Measurements from ENCODE around the gene NKD1.
"Not testable (repeated sequence)": the region's sequence is repeated elsewhere in the genome, so short reads cannot be mapped to it uniquely, and the experiment has no call there.

The NKD1 gene

GRCh38 chr16:50526796-50527195 lies 21.4 kb upstream of the NKD1 start:
- Mint-ChIP-seq H3K36me3 (ENCODE audit: low read depth) (no peaks in the 10 kb centered on the region), H3K4me3 (no peak overlapping the region), H3K27me3 (peaks cover 10% of the 10 kb centered on the region), H3K27ac (no peak overlapping the region), H3K9me3 (peaks cover 15% of the 10 kb centered on the region), H3K4me1 (no peaks in the 10 kb centered on the region)
- ATAC-seq (no peak), DNase-seq (no peak)

GRCh38 chr16:50528820-50529219 lies 19.4 kb upstream of the NKD1 start:
- ATAC-seq = no peak
- Mint-ChIP-seq H3K9me3 (peaks cover 15% of the 10 kb centered on the region), H3K36me3 (ENCODE audit: low read depth) (no peaks in the 10 kb centered on the region), H3K4me1 (no peaks in the 10 kb centered on the region), H3K27ac (no peak overlapping the region), H3K27me3 (peaks cover 7% of the 10 kb centered on the region), H3K4me3 (no peak overlapping the region)
- DNase-seq = no peak

GRCh38 chr16:50529334-50529733 lies 18.9 kb upstream of the NKD1 start:
- H3K4me3 Mint-ChIP-seq = no peak overlapping the region
- DNase-seq (no peak), ATAC-seq (no peak)
- no peak overlapping the region for H3K27ac Mint-ChIP-seq
- no peaks in the 10 kb centered on the region for H3K36me3 Mint-ChIP-seq (ENCODE audit: low read depth)
- peaks cover 6% of the 10 kb centered on the region for H3K27me3 Mint-ChIP-seq
- H3K4me1 Mint-ChIP-seq = no peaks in the 10 kb centered on the region
- H3K9me3 Mint-ChIP-seq = peaks cover 15% of the 10 kb centered on the region

- no peak for ATAC-seq
- Mint-ChIP-seq H3K36me3 (ENCODE audit: low read depth) (no peaks in the 10 kb centered on the region), H3K4me1 (no peaks in the 10 kb centered on the region)
These were observed 17.6 kb upstream of the NKD1 start for GRCh38 chr16:50530277-50531236.

GRCh38 chr16:50531359-50531758 lies 16.8 kb upstream of the NKD1 start:
- H3K9me3 Mint-ChIP-seq = peaks cover 15% of the 10 kb centered on the region
- no peaks in the 10 kb centered on the region for H3K4me1 Mint-ChIP-seq
- no peaks in the 10 kb centered on the region for H3K27me3 Mint-ChIP-seq
- DNase-seq (no peak), ATAC-seq (no peak)
- H3K36me3 Mint-ChIP-seq (ENCODE audit: low read depth) = no peaks in the 10 kb centered on the region
- no peak overlapping the region for H3K4me3 Mint-ChIP-seq
- no peak overlapping the region for H3K27ac Mint-ChIP-seq

More at GRCh38 chr16:50530277-50531236, 17.6 kb upstream of the NKD1 start:
- DNase-seq = no peak
- H3K27ac Mint-ChIP-seq = no peak overlapping the region
- peaks cover 6% of the 10 kb centered on the region for H3K27me3 Mint-ChIP-seq
- peaks cover 15% of the 10 kb centered on the region for H3K9me3 Mint-ChIP-seq
- no peak overlapping the region for H3K4me3 Mint-ChIP-seq

GRCh38 chr16:50531901-50532300 lies 16.3 kb upstream of the NKD1 start:
- H3K9me3 Mint-ChIP-seq = peaks cover 15% of the 10 kb centered on the region
- no peak for DNase-seq
- H3K4me1 Mint-ChIP-seq = no peaks in the 10 kb centered on the region
- H3K27me3 Mint-ChIP-seq = no peaks in the 10 kb centered on the region
- ATAC-seq = no peak
- H3K4me3 Mint-ChIP-seq = no peak overlapping the region
- no peak overlapping the region for H3K27ac Mint-ChIP-seq
- no peaks in the 10 kb centered on the region for H3K36me3 Mint-ChIP-seq (ENCODE audit: low read depth)

GRCh38 chr16:50532576-50532975 lies 15.6 kb upstream of the NKD1 start:
- no peak overlapping the region for H3K4me3 Mint-ChIP-seq
- ATAC-seq (no peak), DNase-seq (no peak)
- H3K4me1 Mint-ChIP-seq = no peaks in the 10 kb centered on the region
- H3K36me3 Mint-ChIP-seq (ENCODE audit: low read depth) = no peaks in the 10 kb centered on the region
- no peaks in the 10 kb centered on the region for H3K27me3 Mint-ChIP-seq
- peaks cover 15% of the 10 kb centered on the region for H3K9me3 Mint-ChIP-seq
- H3K27ac Mint-ChIP-seq = no peak overlapping the region

- H3K4me3 Mint-ChIP-seq = no peak overlapping the region
- peaks cover 15% of the 10 kb centered on the region for H3K9me3 Mint-ChIP-seq
- H3K27ac Mint-ChIP-seq = no peak overlapping the region
- H3K4me1 Mint-ChIP-seq = no peaks in the 10 kb centered on the region
- no peaks in the 10 kb centered on the region for H3K36me3 Mint-ChIP-seq (ENCODE audit: low read depth)
- DNase-seq (no peak), ATAC-seq (no peak)
- no peaks in the 10 kb centered on the region for H3K27me3 Mint-ChIP-seq
These were observed 14.9 kb upstream of the NKD1 start for GRCh38 chr16:50533317-50533716.

GRCh38 chr16:50534091-50534490 lies 14.1 kb upstream of the NKD1 start:
- Mint-ChIP-seq H3K4me1 (no peaks in the 10 kb centered on the region), H3K4me3 (no peak overlapping the region), H3K36me3 (ENCODE audit: low read depth) (no peaks in the 10 kb centered on the region), H3K27me3 (no peaks in the 10 kb centered on the region), H3K27ac (no peak overlapping the region), H3K9me3 (peaks cover 12% of the 10 kb centered on the region)
- ATAC-seq (no peak), DNase-seq (no peak)

GRCh38 chr16:50534556-50534955 lies 13.6 kb upstream of the NKD1 start:
- no peak overlapping the region for H3K4me3 Mint-ChIP-seq
- no peaks in the 10 kb centered on the region for H3K27me3 Mint-ChIP-seq
- H3K4me1 Mint-ChIP-seq = no peaks in the 10 kb centered on the region
- DNase-seq (no peak), ATAC-seq (no peak)
- H3K9me3 Mint-ChIP-seq = peaks cover 8% of the 10 kb centered on the region
- no peaks in the 10 kb centered on the region for H3K36me3 Mint-ChIP-seq (ENCODE audit: low read depth)
- no peak overlapping the region for H3K27ac Mint-ChIP-seq

GRCh38 chr16:50534958-50535357 lies 13.2 kb upstream of the NKD1 start:
- no peaks in the 10 kb centered on the region for H3K27me3 Mint-ChIP-seq
- H3K4me3 Mint-ChIP-seq = no peak overlapping the region
- H3K36me3 Mint-ChIP-seq (ENCODE audit: low read depth) = no peaks in the 10 kb centered on the region
- peaks cover 4% of the 10 kb centered on the region for H3K9me3 Mint-ChIP-seq
- DNase-seq = no peak
- no peak overlapping the region for H3K27ac Mint-ChIP-seq
- ATAC-seq = no peak
- no peaks in the 10 kb centered on the region for H3K4me1 Mint-ChIP-seq

GRCh38 chr16:50535506-50536257 lies 12.5 kb upstream of the NKD1 start:
- DNase-seq = no peak
- Mint-ChIP-seq H3K27me3 (peaks cover 2% of the 10 kb centered on the region), H3K27ac (no peak overlapping the region), H3K4me1 (no peaks in the 10 kb centered on the region), H3K4me3 (no peak overlapping the region), H3K36me3 (ENCODE audit: low read depth) (no peaks in the 10 kb centered on the region), H3K9me3 (no peaks in the 10 kb centered on the region)
- ATAC-seq = no peak

GRCh38 chr16:50536258-50536645 lies 11.9 kb upstream of the NKD1 start:
- ATAC-seq; H3K4me1 Mint-ChIP-seq; H3K27ac Mint-ChIP-seq; H3K9me3 Mint-ChIP-seq; H3K27me3 Mint-ChIP-seq; H3K36me3 Mint-ChIP-seq (ENCODE audit: low read depth); DNase-seq; H3K4me3 Mint-ChIP-seq: not testable (repeated sequence)

- DNase-seq (no peak), ATAC-seq (no peak)
- no peaks in the 10 kb centered on the region for H3K4me1 Mint-ChIP-seq
- peaks cover 3% of the 10 kb centered on the region for H3K27me3 Mint-ChIP-seq
- H3K27ac Mint-ChIP-seq = no peak overlapping the region
- H3K4me3 Mint-ChIP-seq = no peak overlapping the region
- no peaks in the 10 kb centered on the region for H3K9me3 Mint-ChIP-seq
- H3K36me3 Mint-ChIP-seq (ENCODE audit: low read depth) = no peaks in the 10 kb centered on the region
These were observed 10.5 kb upstream of the NKD1 start for GRCh38 chr16:50537533-50538290.
